ENCODE measurements around the gene KRTAP6-2. TPM values are rescaled to one million over a fixed set of nuclear protein-coding genes. Genes with fewer than 3 reads are reported as not detected.

KRTAP6-2 gene
- not detected for total RNA-seq

- no peaks in the 10 kb centered on the region for H3K27me3 ChIP-seq
- 94 to 96% methylated on average over 5 to 6 of the region's 6 CpGs for WGBS, 2 donors
- TF ChIP-seq EP300 (IDR thresholded peaks at IDR 0.05) (no peak), CTCF (IDR thresholded peaks at IDR 0.05) (no peak), POLR2A (IDR thresholded peaks at IDR 0.05) (no peak)
- H3K4me3 ChIP-seq, result no peak within 1 kb of the TSS
- H3K9me3 ChIP-seq, result no peaks in the 10 kb centered on the region
- no peak for DNase-seq (ENCODE audit: low spot score in 2 of 2)
- H3K27ac ChIP-seq, result no peak within 1 kb of the TSS
- H3K36me3 ChIP-seq, result no peaks in the 10 kb centered on the region
- no peaks in the 10 kb centered on the region for H3K4me1 ChIP-seq
Observed at GRCh38 chr21:30598802-30599201, at the start of gene KRTAP6-2. KRTAP6-2 (minus strand) TSS chr21:30598902; CDS start chr21:30598874, 28 bp downstream.

- H3K36me3 ChIP-seq, result no peaks in the 10 kb centered on the region
- no peak for DNase-seq (ENCODE audit: low spot score in 2 of 2)
- no peaks in the 10 kb centered on the region for H3K9me3 ChIP-seq
- no peaks in the 10 kb centered on the region for H3K4me1 ChIP-seq
- 74 to 80% methylated on average over 1 of the region's 1 CpG for WGBS, 2 donors
- TF ChIP-seq POLR2A (IDR thresholded peaks at IDR 0.05) (no peak), CTCF (IDR thresholded peaks at IDR 0.05) (no peak)
- no peak overlapping the region for H3K4me3 ChIP-seq
- H3K27me3 ChIP-seq, result no peaks in the 10 kb centered on the region
- no peak overlapping the region for H3K27ac ChIP-seq
Observed at GRCh38 chr21:30646904-30647414, 48.3 kb upstream of the KRTAP6-2 start.

GRCh38 chr21:30642564-30642963 is 43.9 kb upstream of the KRTAP6-2 start, which contains the start of gene KRTAP20-3:
KRTAP20-3 (plus strand) TSS chr21:30642864.
- Histone ChIP-seq H3K4me3 (no peak within 1 kb of the TSS), H3K9me3 (no peaks in the 10 kb centered on the region), H3K27ac (no peak within 1 kb of the TSS), H3K27me3 (no peaks in the 10 kb centered on the region), H3K36me3 (no peaks in the 10 kb centered on the region), H3K4me1 (no peaks in the 10 kb centered on the region)
- no peak for TF ChIP-seq CTCF (IDR thresholded peaks at IDR 0.05)
- no peak for DNase-seq (ENCODE audit: low spot score in 2 of 2)
- WGBS, 2 donors, result 74 to 78% methylated on average over 2 of the region's 2 CpGs

- no peak for DNase-seq (ENCODE audit: low spot score in 2 of 2)
- Histone ChIP-seq H3K36me3 (no peaks in the 10 kb centered on the region), H3K27ac (no peak overlapping the region), H3K27me3 (no peaks in the 10 kb centered on the region), H3K4me1 (no peaks in the 10 kb centered on the region), H3K4me3 (no peak overlapping the region), H3K9me3 (no peaks in the 10 kb centered on the region)
- WGBS, 2 donors, result 85 to 88% methylated on average over 3 of the region's 3 CpGs
- TF ChIP-seq POLR2A (IDR thresholded peaks at IDR 0.05) (no peak), EP300 (IDR thresholded peaks at IDR 0.05) (no peak), CTCF (IDR thresholded peaks at IDR 0.05) (no peak)
Observed at GRCh38 chr21:30638686-30639085, 40.0 kb upstream of the KRTAP6-2 start.

GRCh38 chr21:30634906-30635305 is 36.2 kb upstream of the KRTAP6-2 start, which contains the start of gene KRTAP20-2:
KRTAP20-2 (plus strand) TSS chr21:30635206; CDS start chr21:30635264, 58 bp downstream.
- Histone ChIP-seq H3K9me3 (no peaks in the 10 kb centered on the region), H3K4me3 (no peak within 1 kb of the TSS), H3K4me1 (no peaks in the 10 kb centered on the region), H3K27ac (no peak within 1 kb of the TSS), H3K36me3 (no peaks in the 10 kb centered on the region), H3K27me3 (no peaks in the 10 kb centered on the region)
- WGBS, 2 donors, result 94 to 100% methylated on average over 1 of the region's 1 CpG
- DNase-seq (ENCODE audit: low spot score in 2 of 2), result no peak
- TF ChIP-seq POLR2A (IDR thresholded peaks at IDR 0.05) (no peak), CTCF (IDR thresholded peaks at IDR 0.05) (no peak), EP300 (IDR thresholded peaks at IDR 0.05) (no peak)
